HPDE6-E6E7 (cell line): ENCODE measurements around the gene MECP2.

Experiments
- DNase-seq: peaks from one replicate; pipeline ENCODE4 v3.0.0; 2011; ENCODE audit warnings: missing footprints; ENCODE audit errors: extremely low spot score

The MECP2 gene

DNA sequence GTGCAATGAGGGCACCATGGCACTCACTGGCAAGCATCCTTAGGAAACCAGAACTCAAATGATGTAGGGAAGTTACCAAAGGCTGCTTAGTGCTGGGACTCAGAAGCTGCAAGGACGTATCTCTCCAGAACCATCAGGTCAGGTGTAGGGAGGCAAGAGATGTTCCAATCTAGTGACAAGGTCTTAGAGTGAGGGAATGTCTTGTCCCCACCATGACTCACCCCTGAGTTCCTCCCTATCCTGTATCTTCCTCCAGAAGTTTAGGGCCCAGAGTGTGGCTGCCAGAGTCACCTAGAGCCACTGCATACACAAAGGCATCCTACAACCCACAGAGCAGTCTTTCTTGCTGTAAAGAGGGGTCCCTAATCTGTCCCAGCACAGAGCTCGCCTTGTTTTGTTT, 63.7 kb downstream of the MECP2 start:
- DNase-seq, result no peak

DNA sequence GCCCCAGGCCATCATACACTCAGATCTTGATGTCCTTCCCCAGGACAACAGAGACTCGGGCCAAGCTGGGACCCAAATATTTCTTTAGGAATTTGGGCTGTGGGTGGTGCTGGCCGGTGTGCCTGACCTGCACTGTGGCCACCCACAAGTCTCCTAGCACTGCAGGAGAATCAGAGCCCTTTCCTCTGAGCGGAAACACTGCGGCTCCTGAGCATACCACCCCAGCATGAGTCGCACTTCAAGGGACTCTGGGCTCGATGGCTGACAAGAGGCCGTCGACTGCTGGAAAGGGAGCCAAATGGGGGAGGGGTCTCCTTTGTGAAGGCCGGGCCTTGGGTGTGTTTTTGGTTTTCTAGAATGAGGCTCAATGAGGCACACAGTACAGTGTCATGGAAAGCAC, 64.9 kb downstream of the MECP2 start:
- DNase-seq, result no peak

DNA sequence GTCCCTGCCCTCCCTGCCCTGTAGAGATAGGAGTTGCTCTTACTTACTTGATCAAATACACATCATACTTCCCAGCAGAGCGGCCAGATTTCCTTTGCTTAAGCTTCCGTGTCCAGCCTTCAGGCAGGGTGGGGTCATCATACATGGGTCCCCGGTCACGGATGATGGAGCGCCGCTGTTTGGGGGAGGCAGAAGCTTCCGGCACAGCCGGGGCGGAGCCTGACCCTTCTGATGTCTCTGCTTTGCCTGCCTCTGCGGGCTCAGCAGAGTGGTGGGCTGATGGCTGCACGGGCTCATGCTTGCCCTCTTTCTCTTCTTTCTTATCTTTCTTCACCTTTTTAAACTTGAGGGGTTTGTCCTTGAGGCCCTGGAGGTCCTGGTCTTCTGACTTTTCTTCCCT, 65.4 kb downstream of the MECP2 start:
- no peak for DNase-seq

DNA sequence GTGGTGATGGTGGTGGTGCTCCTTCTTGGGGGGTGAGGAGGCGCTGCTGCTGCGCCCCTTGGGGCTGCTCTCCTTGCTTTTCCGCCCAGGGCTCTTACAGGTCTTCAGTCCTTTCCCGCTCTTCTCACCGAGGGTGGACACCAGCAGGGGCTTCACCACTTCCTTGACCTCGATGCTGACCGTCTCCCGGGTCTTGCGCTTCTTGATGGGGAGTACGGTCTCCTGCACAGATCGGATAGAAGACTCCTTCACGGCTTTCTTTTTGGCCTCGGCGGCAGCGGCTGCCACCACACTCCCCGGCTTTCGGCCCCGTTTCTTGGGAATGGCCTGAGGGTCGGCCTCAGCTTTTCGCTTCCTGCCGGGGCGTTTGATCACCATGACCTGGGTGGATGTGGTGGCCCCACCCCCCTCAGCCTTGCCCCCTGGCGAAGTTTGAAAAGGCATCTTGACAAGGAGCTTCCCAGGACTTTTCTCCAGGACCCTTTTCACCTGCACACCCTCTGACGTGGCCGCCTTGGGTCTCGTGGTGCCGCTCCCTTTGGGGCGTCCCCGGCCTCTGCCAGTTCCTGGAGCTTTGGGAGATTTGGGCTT, 66.7 kb downstream of the MECP2 start:
- DNase-seq, result no peak

DNA sequence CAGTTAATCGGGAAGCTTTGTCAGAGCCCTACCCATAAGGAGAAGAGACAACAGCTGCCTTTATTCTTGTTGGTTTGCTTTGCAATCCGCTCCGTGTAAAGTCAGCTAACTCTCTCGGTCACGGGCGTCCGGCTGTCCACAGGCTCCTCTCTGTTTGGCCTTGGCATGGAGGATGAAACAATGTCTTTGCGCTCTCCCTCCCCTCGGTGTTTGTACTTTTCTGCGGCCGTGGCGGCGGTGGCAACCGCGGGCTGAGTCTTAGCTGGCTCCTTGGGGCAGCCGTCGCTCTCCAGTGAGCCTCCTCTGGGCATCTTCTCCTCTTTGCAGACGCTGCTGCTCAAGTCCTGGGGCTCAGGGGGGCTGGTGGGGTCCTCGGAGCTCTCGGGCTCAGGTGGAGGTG, 67.3 kb downstream of the MECP2 start:
- DNase-seq, result no peak

DNA sequence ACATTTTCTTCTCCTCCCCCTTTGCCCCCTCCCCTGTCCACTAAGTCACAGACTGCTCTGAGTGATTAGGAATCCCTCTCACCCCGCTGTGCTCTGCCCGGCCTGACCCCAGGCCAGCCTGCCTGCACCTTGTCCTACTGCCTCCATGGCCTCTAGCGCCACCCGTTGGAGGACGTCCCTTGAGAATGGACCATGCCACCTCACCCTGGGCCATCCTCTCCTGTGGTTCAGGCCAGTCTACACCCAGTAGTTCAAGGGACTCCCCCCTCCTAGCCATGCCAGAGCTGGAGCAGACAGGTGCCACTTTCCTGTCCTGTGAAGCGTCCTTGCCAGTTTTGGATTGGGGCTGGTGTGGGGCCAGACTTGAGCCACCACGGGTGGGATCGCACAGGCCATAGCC, 68.1 kb downstream of the MECP2 start:
- no peak for DNase-seq

DNA sequence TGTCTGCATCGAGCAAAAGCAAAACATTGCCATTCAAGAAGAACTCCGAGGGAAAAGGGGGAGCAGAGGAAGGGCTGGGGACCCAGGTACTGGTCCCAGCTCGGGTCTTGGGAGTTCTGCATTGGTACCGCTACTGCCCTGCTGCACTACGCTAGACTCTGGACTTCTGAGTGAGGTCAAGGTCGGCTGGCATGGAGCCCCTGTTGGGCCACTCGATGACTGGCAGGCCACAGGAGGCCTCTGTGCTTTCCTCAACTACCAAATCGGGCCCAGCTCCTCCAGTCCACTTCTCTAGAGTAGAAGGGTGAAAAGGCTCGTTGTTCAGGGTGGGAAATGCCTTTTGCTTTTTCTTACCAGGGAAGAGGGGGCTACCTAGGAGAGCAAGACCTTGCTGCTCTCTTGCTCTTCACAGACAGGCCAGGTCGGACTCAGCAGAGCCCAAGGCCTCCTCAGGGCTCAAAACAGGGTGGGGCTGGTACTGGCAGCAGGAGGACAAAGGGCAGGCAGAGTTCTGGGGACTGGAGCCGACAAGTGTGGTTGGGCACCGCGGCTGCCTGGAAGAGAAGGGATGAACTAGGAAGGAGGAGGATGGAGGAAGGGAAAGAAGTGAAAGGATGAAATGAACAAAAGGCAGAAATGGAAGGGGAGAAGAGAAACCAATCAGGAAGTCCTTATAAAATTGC, 68.9 kb downstream of the MECP2 start:
- DNase-seq, result no peak

DNA sequence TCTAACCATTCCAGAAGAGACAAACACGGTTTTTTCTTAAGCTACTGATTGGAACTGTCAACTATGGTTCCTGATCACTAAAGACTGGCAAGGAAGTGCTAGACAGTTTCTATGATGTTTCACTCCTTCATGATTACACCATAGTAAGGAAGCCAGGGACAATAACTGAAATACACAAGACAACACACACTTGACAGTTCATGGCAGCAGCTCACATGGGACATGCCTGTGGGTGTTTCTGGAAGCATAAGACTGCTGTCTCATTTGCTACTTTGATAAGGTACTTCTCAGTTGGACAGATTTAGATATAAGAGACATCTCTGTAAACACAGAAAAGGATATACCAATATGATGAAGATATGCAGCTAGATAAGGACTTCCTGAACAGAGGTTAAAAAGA, 69.5 kb downstream of the MECP2 start:
- no peak for DNase-seq

DNA sequence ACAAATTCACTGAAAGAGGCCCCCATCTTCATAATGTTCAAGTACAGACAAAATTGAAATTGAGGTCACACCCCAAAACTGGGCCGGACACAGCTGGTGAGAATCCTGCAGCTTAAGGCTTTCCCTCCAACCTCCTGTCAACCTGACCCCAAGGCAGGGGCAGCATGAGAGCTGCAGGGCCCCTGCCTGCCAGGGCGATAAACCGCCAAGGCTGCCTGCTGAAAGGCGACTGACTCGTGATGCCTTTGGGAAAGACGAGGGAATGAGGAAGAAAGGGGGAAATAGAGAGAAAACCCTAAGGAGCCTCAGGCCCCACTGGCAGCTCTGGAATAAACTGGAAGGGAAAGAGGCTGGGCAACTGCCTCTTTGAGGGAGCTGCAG, 70.5 kb downstream of the MECP2 start:
- no peak for DNase-seq

DNA sequence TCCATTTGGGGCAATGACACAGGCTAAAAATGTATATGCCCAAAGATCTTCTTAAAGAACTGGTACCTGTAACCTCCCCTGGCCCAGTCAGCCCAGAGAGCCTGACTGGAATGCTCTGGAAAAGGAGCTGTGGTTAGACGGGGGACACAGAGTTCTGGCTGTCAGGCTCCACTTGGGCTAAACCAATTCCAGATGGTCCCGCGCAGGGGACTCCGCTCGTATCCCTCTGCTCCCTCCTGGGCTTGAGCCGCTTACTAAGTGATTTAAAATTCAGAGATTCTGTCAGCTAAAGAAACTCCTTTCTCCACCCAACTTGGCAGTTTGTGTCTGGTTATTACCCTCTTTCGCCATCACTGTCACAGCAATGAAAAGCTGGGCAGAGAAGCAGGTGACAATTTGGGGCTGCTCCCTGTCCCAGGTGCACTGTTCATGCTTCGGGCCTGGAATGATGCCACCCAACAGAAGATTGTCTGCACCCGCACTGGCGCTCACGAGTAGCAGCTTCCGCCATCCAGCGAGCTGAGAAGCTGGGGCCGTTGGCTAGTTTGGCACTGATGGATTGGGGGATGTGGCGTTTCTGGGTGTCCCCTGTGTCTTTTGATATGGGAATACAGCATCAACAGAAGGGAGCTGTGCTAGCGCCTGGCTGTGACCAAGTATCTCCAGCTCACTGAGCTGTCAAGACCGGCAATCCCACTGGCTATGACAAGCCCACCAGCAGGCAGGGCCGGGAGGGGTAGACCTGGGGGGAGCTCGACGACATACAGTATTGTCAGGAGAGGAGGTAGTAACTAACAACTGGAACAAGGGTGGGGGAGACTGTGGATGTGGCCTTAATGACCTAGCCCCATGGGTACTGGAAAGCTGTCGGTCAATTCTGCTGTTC, 71.1 kb downstream of the MECP2 start:
- DNase-seq, result no peak

DNA sequence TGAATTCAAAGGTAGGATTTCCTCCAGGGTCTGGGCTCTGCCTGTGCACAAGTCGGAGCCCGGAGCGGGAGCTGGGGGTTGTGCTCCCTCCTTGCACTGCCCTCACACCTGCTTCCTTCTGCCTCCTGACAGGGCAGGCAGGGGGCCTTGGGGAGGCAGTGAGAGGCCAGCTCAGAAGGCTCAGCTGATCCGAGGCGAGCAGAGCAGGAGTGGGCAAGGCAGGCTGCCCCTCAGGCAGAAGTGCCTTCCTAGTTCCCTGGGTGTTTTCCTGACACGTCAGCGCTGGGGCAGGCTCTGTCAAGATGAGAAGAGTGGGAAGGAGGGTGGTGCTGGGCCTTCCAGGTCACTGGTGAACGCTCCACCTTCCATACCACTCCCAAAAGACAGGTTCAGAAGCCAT, 72.3 kb downstream of the MECP2 start:
- peak; percentile 76 for DNase-seq

DNA sequence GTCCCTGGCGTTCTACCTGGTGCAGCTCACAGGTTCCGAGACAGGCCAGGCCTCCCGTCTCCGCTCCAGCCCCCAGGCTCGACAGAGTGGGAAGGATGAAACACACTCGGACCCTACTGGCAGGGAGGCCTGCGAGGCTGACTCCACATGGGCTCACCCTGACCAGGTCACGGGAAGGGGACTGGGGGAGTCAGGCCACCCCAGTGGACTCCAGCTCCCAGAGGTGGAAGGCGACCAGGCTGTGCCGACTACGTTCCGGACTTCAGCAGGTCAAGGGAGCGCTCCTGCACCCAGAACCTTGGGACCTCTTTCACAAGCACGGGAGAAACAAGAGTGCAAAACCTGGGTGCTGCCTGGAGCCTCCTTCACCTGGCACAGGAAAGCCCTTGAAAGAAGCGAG, 73.2 kb downstream of the MECP2 start:
- no peak for DNase-seq

DNA sequence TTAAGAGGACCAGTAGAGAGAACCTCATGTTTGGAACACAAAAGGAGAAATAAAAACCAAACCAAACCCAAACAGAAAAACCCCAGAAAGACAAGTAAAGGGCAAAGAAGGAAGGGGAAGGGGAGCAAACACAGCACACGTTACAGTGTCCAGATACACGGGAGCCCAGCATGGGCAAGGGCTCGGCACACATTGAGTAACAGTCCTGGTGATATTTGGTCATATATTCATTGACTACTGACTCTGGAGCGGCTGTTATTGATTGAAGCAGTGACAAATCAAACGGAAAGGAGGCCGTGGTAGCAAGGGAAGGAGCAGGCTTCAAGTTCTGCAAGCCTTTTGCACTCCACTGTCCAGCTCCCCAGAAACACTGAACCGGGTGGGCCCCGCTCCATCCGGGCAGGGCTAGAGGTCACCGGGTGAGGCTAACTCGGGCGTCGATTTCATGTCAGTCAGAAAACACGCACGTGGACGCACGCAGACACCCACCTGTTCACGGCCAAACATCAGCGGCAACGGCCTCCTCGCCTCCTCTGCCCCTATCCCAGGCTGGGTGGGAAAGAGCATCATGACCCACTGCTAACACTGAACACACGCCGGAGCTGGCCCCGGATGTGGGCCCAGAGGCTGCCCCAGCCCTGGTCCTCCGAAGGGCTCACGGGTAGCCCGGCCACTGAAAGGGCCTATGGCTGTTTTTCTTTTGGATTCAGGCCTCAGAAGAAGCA, 74.1 kb downstream of the MECP2 start:
- DNase-seq, result no peak

DNA sequence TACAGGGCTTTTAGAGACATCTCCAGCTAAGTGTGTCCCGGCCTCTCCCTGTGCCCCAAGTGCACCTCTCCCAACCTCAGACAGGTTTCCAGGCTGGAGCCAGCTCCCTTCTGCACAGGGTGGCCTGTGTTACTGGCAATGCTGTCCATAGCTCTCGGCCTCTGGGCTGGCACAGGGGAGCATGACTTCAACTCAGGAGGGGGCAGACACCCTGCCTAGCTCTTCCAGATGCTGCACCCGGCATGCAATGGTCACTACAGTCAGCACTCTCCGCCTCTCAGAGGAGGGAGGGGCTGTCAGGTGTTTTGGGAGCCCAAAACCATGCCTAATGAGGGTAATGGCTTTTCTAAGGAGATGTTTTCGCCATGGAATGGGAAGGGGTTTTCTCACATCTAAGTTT, 75.4 kb downstream of the MECP2 start:
- no peak for DNase-seq

DNA sequence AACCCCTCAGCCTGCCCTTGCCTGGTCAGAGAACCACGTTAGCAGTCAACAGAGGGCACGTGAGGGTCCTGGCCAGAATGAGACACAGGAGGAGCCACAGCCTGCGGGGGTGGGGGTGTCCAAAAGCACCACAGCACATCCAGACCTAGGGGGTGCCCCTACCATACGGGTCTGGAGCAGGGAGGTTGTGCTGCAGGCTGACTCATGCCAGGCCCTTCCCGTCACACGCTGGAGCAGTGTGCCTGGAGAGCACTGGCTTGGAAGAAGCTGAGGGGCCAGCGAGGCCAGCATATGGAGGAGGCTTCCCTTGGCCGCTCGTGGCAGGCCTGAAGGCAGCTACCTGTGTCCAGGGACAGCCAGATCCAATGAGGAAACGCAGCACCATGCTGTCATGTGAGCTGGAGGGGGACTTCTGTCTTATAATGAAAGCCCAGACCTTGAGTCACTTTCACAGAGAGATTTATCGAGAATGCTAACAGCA, 76.3 kb downstream of the MECP2 start:
- DNase-seq, result peak; percentile 67

DNA sequence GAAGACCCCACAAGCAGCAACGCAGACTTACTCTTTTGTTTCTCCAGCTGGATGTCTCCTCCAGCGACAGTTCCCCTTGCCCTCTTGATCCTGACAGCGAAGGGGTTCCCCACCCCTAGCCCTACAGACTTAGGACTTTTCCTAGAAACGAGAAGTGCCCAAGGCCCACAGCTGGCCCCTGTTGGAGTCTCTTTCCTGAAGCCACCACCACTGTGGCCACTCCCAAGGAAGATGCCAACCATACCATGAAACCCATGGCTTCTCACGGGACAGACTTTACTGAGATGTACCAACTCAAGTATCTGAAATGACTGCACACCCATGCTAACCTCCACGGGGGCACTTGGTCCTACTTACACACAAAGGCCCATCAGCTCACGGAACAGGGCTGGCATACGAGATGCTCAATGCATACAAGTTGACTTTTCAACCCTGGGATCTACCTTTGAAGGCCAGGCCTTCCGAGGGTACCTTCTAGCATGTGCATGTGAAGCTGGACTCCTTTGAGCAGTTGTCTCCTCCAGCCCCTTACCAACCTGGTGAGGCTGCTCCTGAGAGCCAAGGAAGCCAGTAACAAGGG, 76.9 kb downstream of the MECP2 start:
- DNase-seq, result no peak

DNA sequence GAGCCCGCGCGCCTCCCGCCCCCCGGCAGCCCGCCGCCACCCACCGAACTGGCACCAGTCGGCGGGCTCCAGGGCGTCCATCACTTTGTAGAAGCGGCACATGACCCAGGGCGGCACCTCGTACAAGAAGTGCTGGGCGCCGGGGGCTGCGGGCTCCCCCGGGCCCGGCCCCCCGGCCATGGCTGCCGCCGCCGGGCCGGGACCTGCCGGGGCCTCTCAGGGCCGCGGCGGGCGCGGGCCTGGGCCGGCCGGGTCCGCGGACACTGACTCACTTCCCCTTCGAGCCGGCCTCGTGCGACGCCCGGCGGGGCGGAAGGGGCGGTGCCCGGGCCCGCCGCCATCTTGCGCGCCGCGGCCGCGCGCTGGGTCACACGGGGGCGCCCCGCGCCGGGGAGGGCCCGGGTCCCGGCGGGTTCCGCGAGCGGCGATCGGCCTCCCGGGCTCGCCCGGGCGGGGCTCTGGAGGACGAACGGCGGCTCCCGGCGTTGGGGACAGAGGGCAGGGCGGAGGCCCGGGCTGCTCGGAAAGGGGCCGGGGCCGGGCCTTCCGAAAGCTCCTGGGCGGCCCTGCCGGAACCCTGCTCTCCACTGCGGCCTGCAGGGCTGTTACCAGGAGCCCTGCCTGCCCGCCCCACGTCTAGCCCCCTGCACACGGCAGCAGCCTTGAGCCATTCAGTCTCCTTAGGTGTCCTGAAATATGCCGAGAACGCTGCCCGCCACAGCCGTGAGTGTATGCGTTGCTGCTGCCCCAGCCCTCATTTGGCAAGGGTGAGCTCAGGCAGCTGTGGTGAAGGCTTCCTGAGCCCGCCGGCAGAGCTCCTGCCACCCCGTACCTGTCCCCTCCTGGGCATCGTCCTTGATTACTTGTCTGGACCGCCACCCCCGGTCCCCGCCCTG, 77.6 kb downstream of the MECP2 start, which contains the start of gene IRAK1:
IRAK1 (minus strand) TSS at position 270 of the 896 bp plus-strand sequence; CDS start at position 180, 90 bp downstream.
- peak; percentile 76 for DNase-seq

DNA sequence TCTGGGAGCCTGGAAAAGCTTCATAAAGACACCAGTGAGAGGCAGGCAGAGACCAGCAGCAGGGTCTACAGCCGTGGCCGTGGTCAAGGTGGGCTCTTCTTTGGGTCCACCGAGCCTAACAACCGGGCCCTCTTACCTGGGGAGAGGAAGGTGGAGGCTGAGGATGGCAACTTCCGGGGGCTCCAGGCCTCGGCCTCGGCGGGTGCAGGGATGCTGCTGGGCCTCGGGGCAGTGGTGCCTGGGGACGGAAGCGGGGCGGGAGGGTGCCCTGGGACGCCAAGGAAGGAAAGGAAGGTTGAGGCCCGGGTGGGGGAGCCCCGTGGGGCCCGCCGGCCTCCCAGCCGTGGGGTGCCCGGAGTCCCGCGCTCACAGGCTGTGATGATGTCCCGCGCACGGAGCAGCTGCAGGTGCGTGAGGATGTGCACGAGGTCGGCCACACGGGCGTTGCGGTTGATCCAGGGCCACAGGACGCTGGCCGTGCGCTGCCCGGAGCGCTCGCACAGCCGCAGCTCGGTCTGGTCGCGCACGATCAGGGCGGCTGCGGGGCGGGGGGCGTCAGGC, 78.4 kb downstream of the MECP2 start:
- no peak for DNase-seq

DNA sequence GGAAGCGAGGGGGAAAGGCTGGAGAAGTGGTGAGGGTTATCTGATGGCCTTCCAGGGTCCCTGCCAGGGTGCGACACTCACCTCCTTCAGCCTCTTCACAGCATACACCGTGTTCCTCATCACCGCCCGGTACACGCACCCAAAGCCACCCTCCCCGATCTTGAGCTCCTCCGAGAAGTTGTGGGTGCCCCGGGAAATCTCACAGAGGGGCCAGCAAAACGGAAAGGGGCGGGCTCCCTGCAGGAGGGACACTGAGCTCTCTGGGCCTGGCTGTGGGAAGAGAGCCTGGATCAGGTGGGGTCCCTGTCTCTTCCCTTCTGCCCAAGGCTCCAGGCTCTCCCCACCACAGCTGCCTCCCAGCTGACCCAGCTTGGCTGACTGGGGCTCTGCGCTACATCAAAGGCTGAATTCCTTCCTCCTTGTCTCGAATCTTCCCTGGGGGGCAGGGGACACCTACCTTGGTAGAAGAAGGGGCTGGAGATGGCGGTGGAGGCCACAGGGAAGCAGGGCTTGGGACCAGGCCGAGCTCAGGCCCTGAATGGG, 78.9 kb downstream of the MECP2 start:
- DNase-seq, result no peak
